NCI-H460 (cell line): ENCODE data around the gene ANKLE1. TPM values are rescaled to one million over a fixed set of nuclear protein-coding genes. Genes with fewer than 3 reads are reported as not detected.

Experiments used
- total RNA-seq: library from RNA; depleted of rRNA; stranded (reverse); fragments of >200 nt; shearing (Covaris generic); gene quantifications from 2 replicates; pipeline ENCODE4 v1.2.3, GENCODE V29; 2014; rRNA removed

Gene ANKLE1
- total RNA-seq, 1 experiment from 2014 or later: 1.2 TPM

Other genes with a start within 250 kb of the ANKLE1 start
- 5.1 and 7.2 TPM in 2 replicates for gene HAUS8, start 206.4 kb upstream of the ANKLE1 start, total RNA-seq
- gene MYO9B, start 206.1 kb upstream of the ANKLE1 start, total RNA-seq: 12.4 and 13.5 TPM in 2 replicates
- 25.1 and 28.9 TPM in 2 replicates for gene USE1, start 66.5 kb upstream of the ANKLE1 start, total RNA-seq
- gene OCEL1, start 55.7 kb upstream of the ANKLE1 start, total RNA-seq: 3.7 and 3.8 TPM in 2 replicates
- gene NR2F6, start 36.0 kb upstream of the ANKLE1 start, total RNA-seq: 38.1 and 46.6 TPM in 2 replicates
- gene USHBP1, start 17.2 kb upstream of the ANKLE1 start, total RNA-seq: not detected in 2 replicates
- gene BABAM1, start 14.5 kb upstream of the ANKLE1 start, total RNA-seq: 71.1 and 74.3 TPM in 2 replicates
- 1.3 and 1.4 TPM in 2 replicates for gene ABHD8, start 21.5 kb downstream of the ANKLE1 start, total RNA-seq
- 55.1 and 60.1 TPM in 2 replicates for gene MRPL34, start 24.0 kb downstream of the ANKLE1 start, total RNA-seq
- 15.1 and 15.3 TPM in 2 replicates for gene DDA1, start 27.7 kb downstream of the ANKLE1 start, total RNA-seq
- 3.8 and 4.5 TPM in 2 replicates for gene ANO8, start 53.0 kb downstream of the ANKLE1 start, total RNA-seq
- 19.8 and 21.9 TPM in 2 replicates for gene GTPBP3, start 55.7 kb downstream of the ANKLE1 start, total RNA-seq
- not detected in 2 replicates for gene PLVAP, start 95.4 kb downstream of the ANKLE1 start, total RNA-seq
- not detected in 2 replicates for gene CCDC194, start 112.3 kb downstream of the ANKLE1 start, total RNA-seq
- gene BST2, start 123.7 kb downstream of the ANKLE1 start, total RNA-seq: 0.52 TPM in 1 of 2 replicates, not detected in the other
- 54.7 and 74.6 TPM in 2 replicates for gene MVB12A, start 138.1 kb downstream of the ANKLE1 start, total RNA-seq
- gene TMEM221, start 166.8 kb downstream of the ANKLE1 start, total RNA-seq: 0.10 TPM in 1 of 2 replicates, not detected in the other
- not detected in 2 replicates for gene NXNL1, start 179.0 kb downstream of the ANKLE1 start, total RNA-seq
- gene SLC27A1, start 188.6 kb downstream of the ANKLE1 start, total RNA-seq: 5.9 and 8.1 TPM in 2 replicates
- 46.0 and 60.8 TPM in 2 replicates for gene PGLS, start 229.7 kb downstream of the ANKLE1 start, total RNA-seq